NCI-H2107 treated with DMSO at 0.1 percent for 48 hours (cell line): ENCODE data around the gene LRRC8A.
"Not testable (repeated sequence)": the region's sequence is repeated elsewhere in the genome, so short reads cannot be mapped to it uniquely, and the experiment has no call there.

Experiments used
- DNase-seq: peaks from one replicate; lab custom pipeline; 2025; ENCODE audit not compliant: unreplicated experiment; lab: John Stamatoyannopoulos, UW

The LRRC8A gene

GRCh38 chr9:128863647-128864046 is 18.3 kb upstream of the LRRC8A start:
- DNase-seq = no peak

GRCh38 chr9:128870128-128870940 is 11.6 kb upstream of the LRRC8A start:
- DNase-seq = no peak

- not testable (repeated sequence) for DNase-seq
Measured at GRCh38 chr9:128870941-128871265, 11.0 kb upstream of the LRRC8A start.

- no peak for DNase-seq
Measured at GRCh38 chr9:128877852-128878251, 4.1 kb upstream of the LRRC8A start.

- no peak for DNase-seq
Measured at GRCh38 chr9:128882677-128883603, 1.0 kb downstream of the LRRC8A start.

GRCh38 chr9:128884164-128884563 is 2.2 kb downstream of the LRRC8A start:
- DNase-seq = no peak

GRCh38 chr9:128885376-128885775 is 3.4 kb downstream of the LRRC8A start:
- DNase-seq = no peak

GRCh38 chr9:128885798-128886197 is 3.9 kb downstream of the LRRC8A start:
- DNase-seq = no peak

GRCh38 chr9:128886211-128886891 is 4.4 kb downstream of the LRRC8A start:
- DNase-seq = no peak

- no peak for DNase-seq
Measured at GRCh38 chr9:128887049-128887448, 5.1 kb downstream of the LRRC8A start.

GRCh38 chr9:128887914-128888350 is 6.0 kb downstream of the LRRC8A start:
- no peak for DNase-seq

GRCh38 chr9:128891321-128892220 is 9.6 kb downstream of the LRRC8A start:
- DNase-seq = no peak

- no peak for DNase-seq
Measured at GRCh38 chr9:128892221-128892921, 10.4 kb downstream of the LRRC8A start.

GRCh38 chr9:128893354-128893753 is 11.4 kb downstream of the LRRC8A start:
- DNase-seq = no peak

- DNase-seq = no peak
Measured at GRCh38 chr9:128894764-128895163, 12.8 kb downstream of the LRRC8A start.

GRCh38 chr9:128895556-128895955 is 13.6 kb downstream of the LRRC8A start:
- DNase-seq = peak; percentile 50

- DNase-seq = no peak
Measured at GRCh38 chr9:128898382-128898781, 16.4 kb downstream of the LRRC8A start.

- DNase-seq = no peak
Measured at GRCh38 chr9:128898845-128899565, 17.1 kb downstream of the LRRC8A start.
